ENCODE results near the gene AP4B1. TPM values are rescaled to one million over a fixed set of nuclear protein-coding genes. Genes with fewer than 3 reads are reported as not detected.

AP4B1 gene
- total and polyA plus RNA-seq, 2 donors from 2014 or later, result 8.7 to 21.7 TPM

DNA sequence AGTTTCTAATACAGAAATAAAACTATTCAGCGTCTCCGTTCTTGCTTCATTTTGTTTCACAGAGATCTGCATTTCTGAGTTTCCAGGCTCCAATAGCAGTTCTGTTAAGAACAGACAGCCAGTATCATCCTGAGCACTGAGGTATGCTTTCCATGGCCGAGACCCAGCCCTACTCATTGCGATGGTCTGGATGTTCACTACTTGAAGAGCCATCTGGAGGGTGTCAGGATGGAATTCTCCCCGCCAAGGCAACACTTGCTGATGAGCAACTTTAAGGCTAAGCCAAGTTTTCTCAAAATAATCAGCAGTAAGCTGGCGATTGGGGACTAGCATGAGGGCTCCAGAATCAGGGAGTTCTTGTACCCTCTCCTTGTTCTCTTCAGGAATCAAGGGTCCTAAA lies 9.5 kb downstream of the AP4B1 start:
- Histone ChIP-seq H3K4me3 (ENCODE audit: low read length in 3 of 3) (no peak overlapping the region), H3K9me3 (ENCODE audit: control insufficient read depth in 2 of 3, insufficient read depth in 1 of 3, low read length in 3 of 3) (no peaks in the 10 kb centered on the region), H3K9ac (ENCODE audit: low read length in 3 of 3) (no peak overlapping the region), H3K36me3 (ENCODE audit: control insufficient read depth in 2 of 3, insufficient read depth in 3 of 3, low read length in 3 of 3) (peaks cover 7 to 36% (median 21%) of the 10 kb centered on the region in 3 donors), H3K27me3 (ENCODE audit: control insufficient read depth, insufficient read depth, low read length) (no peaks in the 10 kb centered on the region), H3K27ac (ENCODE audit: low read depth in 2 of 2, low read length in 2 of 2) (no peak overlapping the region), H3K4me1 (ENCODE audit: control insufficient read depth in 2 of 3, insufficient read depth in 2 of 3, low read depth in 1 of 3, low read length in 3 of 3) (no peaks in the 10 kb centered on the region)
- FAIRE-seq (no peak), DNase-seq (no peak)
- intact Hi-C loops (cut with DNase I), result no loop called here
- TF ChIP-seq, protein P1, sequence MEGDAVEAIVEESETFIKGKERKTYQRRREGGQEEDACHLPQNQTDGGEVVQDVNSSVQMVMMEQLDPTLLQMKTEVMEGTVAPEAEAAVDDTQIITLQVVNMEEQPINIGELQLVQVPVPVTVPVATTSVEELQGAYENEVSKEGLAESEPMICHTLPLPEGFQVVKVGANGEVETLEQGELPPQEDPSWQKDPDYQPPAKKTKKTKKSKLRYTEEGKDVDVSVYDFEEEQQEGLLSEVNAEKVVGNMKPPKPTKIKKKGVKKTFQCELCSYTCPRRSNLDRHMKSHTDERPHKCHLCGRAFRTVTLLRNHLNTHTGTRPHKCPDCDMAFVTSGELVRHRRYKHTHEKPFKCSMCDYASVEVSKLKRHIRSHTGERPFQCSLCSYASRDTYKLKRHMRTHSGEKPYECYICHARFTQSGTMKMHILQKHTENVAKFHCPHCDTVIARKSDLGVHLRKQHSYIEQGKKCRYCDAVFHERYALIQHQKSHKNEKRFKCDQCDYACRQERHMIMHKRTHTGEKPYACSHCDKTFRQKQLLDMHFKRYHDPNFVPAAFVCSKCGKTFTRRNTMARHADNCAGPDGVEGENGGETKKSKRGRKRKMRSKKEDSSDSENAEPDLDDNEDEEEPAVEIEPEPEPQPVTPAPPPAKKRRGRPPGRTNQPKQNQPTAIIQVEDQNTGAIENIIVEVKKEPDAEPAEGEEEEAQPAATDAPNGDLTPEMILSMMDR (IDR thresholded peaks at IDR 0.05; ENCODE audit: borderline replicate concordance, extremely low read depth, insufficient read depth), result no peak

DNA sequence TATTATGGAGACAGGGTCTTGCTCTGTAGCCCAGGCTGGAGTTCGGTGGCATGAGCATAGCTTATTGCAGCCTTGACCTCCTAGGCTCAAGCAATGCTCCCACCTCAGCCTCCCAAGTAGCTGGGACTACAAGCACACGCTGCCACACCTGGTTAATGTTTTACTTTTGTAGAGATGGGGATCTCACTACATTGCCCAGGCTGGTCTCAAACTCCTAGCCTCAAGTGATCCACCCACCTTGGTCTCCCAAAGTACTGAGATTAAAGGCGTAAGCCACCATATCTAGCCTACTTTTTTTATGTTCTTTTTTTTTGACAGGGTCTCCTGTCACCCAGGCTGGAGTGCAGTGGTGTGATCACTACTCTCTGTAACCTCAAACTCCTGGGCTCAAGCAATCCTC lies 11.3 kb downstream of the AP4B1 start:
- TF ChIP-seq, protein P1 (IDR thresholded peaks at IDR 0.05; ENCODE audit: borderline replicate concordance, extremely low read depth, insufficient read depth), result no peak
- H3K36me3 ChIP-seq (ENCODE audit: control insufficient read depth in 2 of 3, insufficient read depth in 3 of 3, low read length in 3 of 3), result peaks cover 4 to 25% (median 15%) of the 10 kb centered on the region in 3 donors
- H3K9ac ChIP-seq (ENCODE audit: low read length in 3 of 3), result no peak overlapping the region
- H3K4me3 ChIP-seq (ENCODE audit: low read length in 3 of 3), result no peak overlapping the region
- intact Hi-C loops (cut with DNase I), result no loop called here
- FAIRE-seq, result no peak
- H3K9me3 ChIP-seq (ENCODE audit: control insufficient read depth in 2 of 3, insufficient read depth in 1 of 3, low read length in 3 of 3), result no peaks in the 10 kb centered on the region
- H3K4me1 ChIP-seq (ENCODE audit: control insufficient read depth in 2 of 3, insufficient read depth in 2 of 3, low read depth in 1 of 3, low read length in 3 of 3), result no peaks in the 10 kb centered on the region
- no peak for DNase-seq
- no peaks in the 10 kb centered on the region for H3K27me3 ChIP-seq (ENCODE audit: control insufficient read depth, insufficient read depth, low read length)
- H3K27ac ChIP-seq (ENCODE audit: low read depth in 2 of 2, low read length in 2 of 2), result no peak overlapping the region

DNA sequence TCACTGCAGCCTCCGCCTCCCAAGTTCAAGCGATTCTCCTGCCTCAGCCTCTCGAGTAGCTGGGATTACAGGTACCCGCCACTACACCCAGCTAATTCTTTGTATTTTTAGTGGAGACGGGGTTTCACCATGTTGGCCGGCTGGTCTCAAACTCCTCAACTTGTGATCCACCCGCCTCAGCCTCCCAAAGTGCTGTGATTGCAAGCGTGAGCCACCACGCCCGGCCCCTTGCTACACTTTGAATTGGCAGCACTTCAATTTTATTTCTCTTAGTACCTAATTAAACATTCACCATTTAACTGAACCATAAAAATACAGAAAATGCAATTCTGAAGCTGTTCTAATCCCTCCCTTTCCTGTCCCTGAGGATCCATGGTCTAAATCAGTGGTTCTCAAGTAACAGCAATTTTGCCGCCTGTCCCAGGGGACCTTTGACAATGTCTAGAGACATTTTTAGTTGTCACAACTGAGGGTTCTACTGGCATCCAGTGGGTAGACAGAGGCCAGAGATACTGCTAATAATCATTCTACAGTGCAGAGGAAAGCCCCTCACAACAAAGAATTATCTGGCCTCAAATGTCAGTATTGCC lies 12.9 kb downstream of the AP4B1 start:
- H3K9me3 ChIP-seq (ENCODE audit: control insufficient read depth in 2 of 3, insufficient read depth in 1 of 3, low read length in 3 of 3), result no peaks in the 10 kb centered on the region
- no peak overlapping the region for H3K4me3 ChIP-seq (ENCODE audit: low read length in 3 of 3)
- no peaks in the 10 kb centered on the region for H3K27me3 ChIP-seq (ENCODE audit: control insufficient read depth, insufficient read depth, low read length)
- H3K27ac ChIP-seq (ENCODE audit: low read depth in 2 of 2, low read length in 2 of 2), result no peak overlapping the region
- DNase-seq, result no peak
- H3K36me3 ChIP-seq (ENCODE audit: control insufficient read depth in 2 of 3, insufficient read depth in 3 of 3, low read length in 3 of 3), result peaks cover 0 to 13% (median 9%) of the 10 kb centered on the region in 3 donors
- no peak overlapping the region for H3K9ac ChIP-seq (ENCODE audit: low read length in 3 of 3)
- FAIRE-seq, result no peak
- intact Hi-C loops (cut with DNase I), result no loop called here
- no peaks in the 10 kb centered on the region for H3K4me1 ChIP-seq (ENCODE audit: control insufficient read depth in 2 of 3, insufficient read depth in 2 of 3, low read depth in 1 of 3, low read length in 3 of 3)
- TF ChIP-seq, protein P1 (IDR thresholded peaks at IDR 0.05; ENCODE audit: borderline replicate concordance, extremely low read depth, insufficient read depth), result no peak

DNA sequence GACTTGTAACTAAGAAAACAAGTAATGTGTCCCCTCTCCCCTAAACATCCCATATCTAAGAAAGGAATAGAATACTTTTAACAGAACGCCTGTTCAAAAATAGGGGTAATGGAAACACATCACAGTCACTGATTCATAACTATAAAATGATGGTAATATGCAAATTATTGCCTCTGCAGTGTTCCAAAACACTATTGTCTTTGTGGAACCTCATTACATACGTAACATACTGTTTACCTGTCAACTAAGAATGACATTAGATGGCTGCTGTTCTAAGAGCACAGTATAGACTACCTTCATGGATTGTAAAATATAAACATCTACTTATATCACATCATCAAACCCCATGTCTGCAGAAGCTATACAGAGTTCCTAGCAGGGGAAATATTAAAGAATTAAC lies 13.8 kb downstream of the AP4B1 start:
- intact Hi-C loops (cut with DNase I), result no loop called here
- no peaks in the 10 kb centered on the region for H3K4me1 ChIP-seq (ENCODE audit: control insufficient read depth in 2 of 3, insufficient read depth in 2 of 3, low read depth in 1 of 3, low read length in 3 of 3)
- peaks cover 0 to 6% (median 6%) of the 10 kb centered on the region in 3 donors for H3K36me3 ChIP-seq (ENCODE audit: control insufficient read depth in 2 of 3, insufficient read depth in 3 of 3, low read length in 3 of 3)
- H3K4me3 ChIP-seq (ENCODE audit: low read length in 3 of 3), result no peak overlapping the region
- FAIRE-seq (no peak), DNase-seq (no peak)
- no peaks in the 10 kb centered on the region for H3K9me3 ChIP-seq (ENCODE audit: control insufficient read depth in 2 of 3, insufficient read depth in 1 of 3, low read length in 3 of 3)
- no peaks in the 10 kb centered on the region for H3K27me3 ChIP-seq (ENCODE audit: control insufficient read depth, insufficient read depth, low read length)
- H3K27ac ChIP-seq (ENCODE audit: low read depth in 2 of 2, low read length in 2 of 2), result no peak overlapping the region
- TF ChIP-seq, protein P1 (IDR thresholded peaks at IDR 0.05; ENCODE audit: borderline replicate concordance, extremely low read depth, insufficient read depth), result no peak
- H3K9ac ChIP-seq (ENCODE audit: low read length in 3 of 3), result no peak overlapping the region

Measured in kidney (tissue), 14 donors.